ENCODE results near the gene DHRS1.
"Not testable (repeated sequence)": the region's sequence is repeated elsewhere in the genome, so short reads cannot be mapped to it uniquely, and the experiment has no call there.

Gene DHRS1

DNA sequence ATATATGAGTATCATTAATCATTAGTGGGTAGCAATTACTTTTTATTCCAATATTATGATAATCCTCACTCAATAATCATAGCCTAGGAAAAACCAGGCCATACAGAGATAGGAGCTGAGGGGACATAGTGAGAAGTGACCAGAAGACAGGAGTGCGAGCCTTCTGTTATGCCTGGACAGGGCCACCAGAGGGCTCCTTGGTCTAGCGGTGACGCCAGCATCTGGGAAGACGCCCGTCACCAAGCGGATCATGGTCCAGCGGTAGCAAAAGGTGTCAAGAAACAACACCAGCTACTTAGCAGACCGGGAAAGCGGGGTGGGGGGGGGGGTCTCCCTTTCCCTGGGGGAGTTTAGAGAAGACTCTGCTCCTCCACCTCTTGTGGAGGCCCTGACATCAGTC lies 28.3 kb upstream of the DHRS1 start:
- not testable (repeated sequence) for DNase-seq (ENCODE audit: low read depth in 2 of 2)

DNA sequence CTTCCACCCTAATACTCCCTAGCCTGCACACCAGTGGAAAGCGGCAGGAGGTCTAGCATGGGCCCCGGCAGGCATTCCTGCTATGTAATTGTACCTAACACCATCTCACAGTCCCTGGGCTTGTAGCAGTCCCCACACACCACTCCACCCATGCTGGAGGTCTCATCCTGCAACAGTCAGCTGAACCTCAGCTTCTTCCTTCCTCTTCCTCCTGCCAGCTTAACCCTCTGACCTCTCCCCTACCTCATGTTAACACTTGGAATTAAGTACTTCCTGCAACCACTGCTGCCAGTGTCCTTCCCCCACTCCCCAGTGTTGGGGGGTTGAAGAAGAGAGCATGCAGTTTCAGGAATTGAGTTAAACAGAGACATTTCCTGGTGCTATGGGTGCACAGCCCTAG lies 27.7 kb upstream of the DHRS1 start:
- no peak for DNase-seq (ENCODE audit: low read depth in 2 of 2)

DNA sequence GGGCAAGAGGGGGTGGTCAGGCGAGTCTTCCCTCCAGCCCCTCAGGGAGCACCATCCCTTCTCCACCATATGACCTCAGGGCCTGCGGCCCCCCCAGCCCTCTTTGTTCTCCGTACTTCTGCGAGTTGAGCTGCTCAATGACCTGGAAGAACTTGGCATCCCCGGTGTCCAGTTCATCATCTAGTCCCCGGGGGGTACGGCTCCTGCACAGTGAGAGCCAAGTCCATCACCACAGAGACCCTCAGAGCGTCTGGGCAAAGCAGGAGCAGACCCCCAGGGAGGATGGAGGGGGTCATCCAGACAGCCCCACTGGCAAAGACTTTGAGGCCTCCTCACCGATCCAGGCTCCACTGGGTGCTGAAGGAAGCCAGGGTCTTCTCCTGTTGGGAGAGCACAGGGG lies 26.4 kb upstream of the DHRS1 start:
- DNase-seq (ENCODE audit: low read depth in 2 of 2), result no peak

DNA sequence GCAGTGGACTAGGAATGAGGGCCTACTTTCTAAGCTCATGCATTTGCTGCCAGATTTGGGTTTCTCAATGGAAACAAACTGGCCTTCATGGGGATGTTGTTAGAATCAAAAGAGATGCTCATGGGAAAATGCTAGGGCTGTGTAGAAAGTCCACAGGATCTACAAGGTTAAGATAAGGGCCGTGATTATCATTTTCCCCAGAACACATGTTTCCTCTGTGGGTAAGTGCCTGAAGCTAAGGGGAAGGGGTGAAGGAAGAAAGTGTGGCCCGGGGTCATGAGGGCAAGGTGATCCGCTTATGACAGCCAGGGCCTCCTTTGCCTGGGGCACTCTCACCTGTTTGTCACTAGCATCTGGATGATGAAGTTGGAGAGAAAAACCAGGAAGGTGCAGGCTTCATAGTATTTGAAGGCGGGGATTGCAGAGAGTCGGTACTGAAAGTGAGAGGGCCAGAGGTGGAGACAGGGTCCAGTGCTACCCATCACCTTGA lies 25.5 kb upstream of the DHRS1 start:
- no peak for DNase-seq (ENCODE audit: low read depth in 2 of 2)

DNA sequence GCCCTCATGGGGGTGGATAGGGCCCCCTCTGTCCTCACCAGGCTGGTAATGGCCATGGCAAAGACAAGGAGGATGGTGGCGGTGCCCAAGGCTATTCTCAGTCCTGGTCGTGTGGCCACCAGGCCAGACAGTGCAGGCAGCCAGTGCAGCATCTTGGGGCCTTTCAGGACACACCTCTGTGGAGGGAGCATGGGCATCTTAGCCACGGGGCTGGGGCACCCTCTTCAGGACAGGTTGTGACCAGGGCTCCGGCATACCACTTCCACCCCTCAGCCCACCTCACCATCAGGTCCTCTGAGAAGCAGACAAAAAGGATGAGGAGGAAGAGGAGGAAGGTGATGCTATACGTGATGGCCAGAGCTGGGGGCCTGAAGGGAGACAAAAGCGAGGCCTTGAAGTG lies 24.4 kb upstream of the DHRS1 start:
- DNase-seq (ENCODE audit: low read depth in 2 of 2), result no peak

DNA sequence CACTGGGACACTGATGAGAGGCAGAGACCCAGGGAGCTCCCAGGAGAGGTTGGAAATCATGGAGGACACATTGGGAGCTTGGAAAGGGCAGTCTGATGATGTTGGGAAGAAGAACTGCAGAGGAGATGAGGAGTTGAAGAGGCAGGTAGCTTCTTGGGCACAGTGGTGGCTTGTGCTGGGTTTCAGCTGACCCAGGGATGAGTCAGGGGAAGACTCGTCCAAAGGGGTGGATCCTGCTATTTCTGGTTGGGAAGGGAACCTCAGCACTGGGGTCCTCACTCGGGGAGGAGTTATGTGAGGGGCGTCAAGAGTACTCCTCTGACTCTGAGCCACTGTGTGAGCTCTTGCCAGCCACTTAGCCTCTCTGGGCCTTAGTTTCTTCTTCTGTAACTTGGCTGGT lies 23.8 kb upstream of the DHRS1 start:
- DNase-seq (ENCODE audit: low read depth in 2 of 2), result no peak

DNA sequence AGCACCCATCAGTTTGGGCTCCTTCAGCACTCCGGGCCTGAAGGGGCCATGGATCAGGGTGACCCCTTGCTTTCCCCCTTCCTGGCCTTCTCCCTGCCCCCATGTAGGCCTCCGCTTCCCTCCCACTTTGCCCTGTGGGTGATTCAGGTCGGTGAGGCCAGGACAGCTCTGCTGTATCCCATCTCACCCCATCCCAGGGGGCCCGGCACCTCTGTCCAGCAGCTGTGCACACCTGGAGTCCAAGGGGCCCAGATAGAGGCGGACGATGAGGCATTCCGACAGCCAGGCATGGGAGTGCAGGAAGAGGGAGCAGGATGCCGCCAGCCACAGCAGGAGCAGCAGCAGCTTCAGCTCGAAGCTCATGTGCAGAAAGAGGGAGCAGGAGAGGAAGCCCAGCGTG lies 23.1 kb upstream of the DHRS1 start:
- DNase-seq (ENCODE audit: low read depth in 2 of 2), result no peak

DNA sequence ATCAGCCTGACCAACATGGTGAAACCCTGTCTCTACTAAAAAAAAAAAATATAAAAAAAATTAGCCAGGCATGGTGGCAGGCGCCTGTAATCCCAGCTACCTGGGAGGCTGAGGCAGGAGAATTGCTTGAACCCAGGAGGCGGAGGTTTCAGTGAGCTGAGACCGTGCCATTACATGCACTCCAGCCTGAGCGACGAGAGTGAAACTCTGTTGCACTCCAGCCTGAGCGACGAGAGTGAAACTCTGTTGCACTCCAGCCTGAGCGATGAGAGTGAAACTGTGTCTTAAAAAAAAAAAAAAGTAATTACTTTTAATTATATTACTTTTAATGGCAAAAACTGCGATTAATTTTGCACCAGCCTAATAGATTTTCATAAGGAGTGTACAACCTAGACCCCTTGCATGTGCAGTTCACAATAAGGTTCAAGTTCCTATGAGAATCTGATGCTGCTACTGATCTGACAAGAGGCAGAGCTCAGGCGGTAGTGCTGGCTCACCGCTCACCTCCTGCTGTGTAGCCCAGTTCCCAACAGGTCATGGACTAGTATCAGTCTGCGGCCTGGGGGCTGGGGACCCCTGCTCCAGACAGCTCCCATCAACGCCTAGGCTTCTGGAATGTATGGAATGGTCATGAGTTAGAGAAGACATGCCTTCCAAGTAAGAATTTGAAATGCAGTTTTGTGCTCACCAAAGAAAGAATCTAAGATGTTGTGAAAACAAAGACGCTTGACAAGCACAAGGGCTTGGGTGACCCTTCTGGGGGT lies 21.8 kb upstream of the DHRS1 start:
- DNase-seq (ENCODE audit: low read depth in 2 of 2), result no peak

DNA sequence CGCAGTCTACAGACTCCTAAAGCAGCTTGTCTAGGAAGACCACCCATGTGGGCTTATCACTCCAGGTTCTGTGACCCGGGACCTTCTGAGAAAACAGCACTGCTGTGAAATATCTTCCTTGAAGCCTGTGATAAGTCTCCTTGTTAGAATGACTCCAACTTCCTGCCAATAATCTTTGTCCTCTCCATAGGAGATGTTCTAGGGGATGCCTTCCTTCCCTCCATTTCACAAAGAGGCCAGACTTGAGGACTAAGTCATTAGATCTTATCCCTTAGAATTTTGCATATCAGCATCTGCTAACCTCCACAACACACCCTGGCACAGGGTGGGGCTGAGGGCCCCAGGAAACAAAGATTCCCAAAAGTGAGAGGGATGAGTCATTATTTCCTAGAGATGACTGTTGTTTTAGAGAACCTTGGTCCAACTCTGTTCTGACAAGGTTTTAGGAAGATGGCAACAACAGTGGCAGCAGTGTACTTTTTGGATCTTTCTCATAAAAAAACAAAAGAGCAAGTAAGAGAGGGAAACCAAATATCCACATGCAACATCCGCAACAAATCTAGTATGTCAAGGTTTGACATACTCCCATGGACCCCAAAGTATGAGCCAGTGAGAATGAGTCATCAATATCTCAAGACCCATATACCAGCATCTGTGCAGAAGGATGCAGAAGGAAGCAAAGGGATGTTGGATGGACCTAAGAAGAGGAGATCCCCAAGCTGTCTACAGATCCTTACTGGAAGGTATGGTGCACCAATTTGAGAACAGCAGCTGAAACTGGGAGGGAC lies 17.8 kb upstream of the DHRS1 start:
- DNase-seq (ENCODE audit: low read depth in 2 of 2), result no peak

DNA sequence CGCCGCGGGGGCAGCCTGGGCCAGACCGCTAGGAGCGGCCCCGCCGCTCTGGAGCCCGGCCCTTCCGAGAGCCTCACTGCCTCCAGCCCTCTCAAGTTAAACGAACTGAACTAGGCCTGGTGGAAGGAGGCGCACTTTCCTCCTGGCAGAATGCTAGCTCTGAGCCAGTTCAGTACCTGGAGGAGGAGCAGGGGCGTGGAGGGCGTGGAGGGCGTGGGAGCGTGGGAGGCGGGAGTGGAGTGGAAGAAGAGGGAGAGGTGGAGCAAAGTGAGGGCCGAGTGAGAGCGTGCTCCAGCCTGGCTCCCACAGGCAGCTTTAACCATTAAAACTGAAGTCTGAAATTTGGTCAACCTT lies 17.0 kb upstream of the DHRS1 start:
- no peak for DNase-seq (ENCODE audit: low read depth in 2 of 2)

DNA sequence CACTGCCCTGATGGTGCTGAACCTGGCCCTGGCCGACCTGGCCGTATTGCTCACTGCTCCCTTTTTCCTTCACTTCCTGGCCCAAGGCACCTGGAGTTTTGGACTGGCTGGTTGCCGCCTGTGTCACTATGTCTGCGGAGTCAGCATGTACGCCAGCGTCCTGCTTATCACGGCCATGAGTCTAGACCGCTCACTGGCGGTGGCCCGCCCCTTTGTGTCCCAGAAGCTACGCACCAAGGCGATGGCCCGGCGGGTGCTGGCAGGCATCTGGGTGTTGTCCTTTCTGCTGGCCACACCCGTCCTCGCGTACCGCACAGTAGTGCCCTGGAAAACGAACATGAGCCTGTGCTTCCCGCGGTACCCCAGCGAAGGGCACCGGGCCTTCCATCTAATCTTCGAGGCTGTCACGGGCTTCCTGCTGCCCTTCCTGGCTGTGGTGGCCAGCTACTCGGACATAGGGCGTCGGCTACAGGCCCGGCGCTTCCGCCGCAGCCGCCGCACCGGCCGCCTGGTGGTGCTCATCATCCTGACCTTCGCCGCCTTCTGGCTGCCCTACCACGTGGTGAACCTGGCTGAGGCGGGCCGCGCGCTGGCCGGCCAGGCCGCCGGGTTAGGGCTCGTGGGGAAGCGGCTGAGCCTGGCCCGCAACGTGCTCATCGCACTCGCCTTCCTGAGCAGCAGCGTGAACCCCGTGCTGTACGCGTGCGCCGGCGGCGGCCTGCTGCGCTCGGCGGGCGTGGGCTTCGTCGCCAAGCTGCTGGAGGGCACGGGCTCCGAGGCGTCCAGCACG lies 16.4 kb upstream of the DHRS1 start:
- DNase-seq (ENCODE audit: low read depth in 2 of 2), result no peak

DNA sequence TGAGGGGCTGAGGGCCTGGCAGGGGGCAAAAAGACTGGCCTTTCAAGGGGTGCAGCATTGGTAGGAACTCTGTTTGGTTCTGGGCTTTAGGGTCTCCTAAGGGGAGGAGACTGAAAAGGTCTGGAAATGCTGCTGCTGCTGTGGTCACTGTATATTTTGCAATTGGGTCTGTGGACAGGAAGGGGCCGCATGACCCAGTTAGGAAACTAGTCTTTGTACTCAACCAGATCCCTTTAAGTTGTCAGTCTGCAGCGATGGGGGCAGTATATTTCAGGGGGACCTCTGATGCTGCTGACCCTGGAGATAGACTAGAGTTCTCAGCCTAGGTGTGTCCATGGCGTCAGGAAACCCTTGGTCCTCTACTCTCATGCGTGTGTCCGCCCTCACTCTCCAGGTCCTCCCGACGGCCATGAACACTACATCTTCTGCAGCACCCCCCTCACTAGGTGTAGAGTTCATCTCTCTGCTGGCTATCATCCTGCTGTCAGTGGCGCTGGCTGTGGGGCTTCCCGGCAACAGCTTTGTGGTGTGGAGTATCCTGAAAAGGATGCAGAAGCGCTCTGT lies 15.7 kb upstream of the DHRS1 start:
- no peak for DNase-seq (ENCODE audit: low read depth in 2 of 2)

DNA sequence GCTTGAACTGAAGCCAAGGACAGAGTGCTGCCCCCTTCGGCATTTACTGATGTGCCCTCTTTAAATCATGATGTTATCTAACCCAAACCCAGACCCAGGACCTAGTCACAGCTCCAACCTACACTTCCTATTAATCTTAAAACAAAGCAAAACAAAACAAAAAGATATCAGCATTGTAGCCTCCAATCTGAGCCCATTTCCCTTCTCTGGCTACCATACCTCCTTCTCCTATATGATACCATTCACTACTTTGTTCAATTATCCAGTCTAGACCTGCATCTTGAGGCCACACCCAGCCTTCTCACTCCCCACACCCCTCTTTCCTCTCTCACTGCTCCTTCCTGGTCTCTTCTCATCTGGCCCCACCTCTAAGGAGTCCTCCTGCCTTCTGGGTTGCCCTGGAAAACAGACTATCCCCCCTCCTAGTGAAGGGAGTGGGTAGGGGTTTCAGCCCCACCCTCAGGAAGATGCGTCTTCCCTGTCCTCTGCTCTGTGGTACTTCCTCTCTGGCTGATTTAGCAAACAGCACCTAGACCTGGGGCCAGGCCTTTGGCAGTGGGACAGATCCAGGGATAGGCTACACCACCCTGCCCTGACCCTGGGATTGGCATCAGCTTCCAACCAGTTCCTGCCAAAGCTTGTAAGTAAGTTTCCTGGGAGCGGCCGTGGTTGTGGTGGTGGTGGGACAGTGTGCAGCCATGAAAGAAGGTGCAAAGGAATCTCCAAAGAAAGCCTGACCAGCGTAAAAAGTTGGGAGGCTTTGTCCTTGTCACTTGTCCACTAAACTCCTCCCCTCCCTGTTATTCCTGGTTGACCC lies 15.0 kb upstream of the DHRS1 start:
- no peak for DNase-seq (ENCODE audit: low read depth in 2 of 2)

DNA sequence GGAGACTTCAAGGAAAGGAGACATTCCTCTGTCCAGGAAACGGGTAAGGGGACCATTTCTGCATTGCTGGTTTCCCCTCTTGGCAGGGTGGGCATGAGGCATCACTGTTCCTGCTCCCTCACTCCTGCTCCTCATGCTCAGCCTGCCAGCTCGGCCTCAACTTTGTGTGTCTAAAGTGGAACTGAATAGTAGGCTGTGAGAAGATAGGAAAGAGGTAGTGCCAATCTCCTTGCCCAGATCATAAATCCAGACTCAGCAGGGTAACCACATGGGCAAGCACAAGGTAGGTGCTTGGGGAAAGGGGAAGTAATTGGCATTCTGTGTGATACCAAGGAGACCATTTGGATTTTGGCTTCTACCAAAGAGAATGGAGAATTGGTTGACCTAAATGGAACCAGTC lies 14.3 kb upstream of the DHRS1 start:
- DNase-seq (ENCODE audit: low read depth in 2 of 2), result no peak

DNA sequence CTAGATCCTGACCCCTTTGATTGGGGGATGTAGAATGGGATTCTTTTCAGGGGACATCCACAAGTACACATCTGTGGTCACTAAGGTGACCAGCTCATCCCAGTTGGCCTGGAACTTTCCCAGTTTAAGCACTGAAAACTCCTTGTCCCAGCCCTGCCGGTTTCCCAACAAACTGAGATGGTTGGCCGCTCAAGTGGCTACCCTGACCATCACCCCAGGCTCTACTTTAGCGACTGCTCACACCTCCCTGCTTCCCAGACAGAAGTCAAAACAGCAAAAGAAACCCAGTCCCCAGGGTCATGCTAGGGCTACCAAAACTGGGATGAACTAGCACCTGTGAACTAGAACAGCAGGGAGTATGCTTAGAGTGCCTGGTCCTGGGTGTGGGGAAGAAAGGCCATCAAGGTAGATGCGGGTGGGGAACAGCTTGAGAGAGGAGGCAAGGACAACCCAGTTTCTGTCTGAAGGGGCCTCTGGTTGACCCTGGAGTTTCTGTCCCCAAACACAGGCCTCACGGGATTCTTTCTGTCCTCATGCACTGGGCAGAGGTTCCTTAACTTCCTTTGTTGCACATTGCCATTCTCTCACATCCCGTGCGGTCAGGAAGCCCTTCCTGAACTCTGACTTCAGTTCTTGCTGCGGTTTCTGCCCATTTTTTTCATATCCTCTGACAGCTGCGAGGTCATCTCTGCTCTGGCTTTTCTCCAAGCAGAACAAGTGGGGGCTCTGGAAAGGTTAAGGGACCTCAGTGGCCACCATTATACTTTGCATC lies 13.3 kb upstream of the DHRS1 start:
- no peak for DNase-seq (ENCODE audit: low read depth in 2 of 2)

DNA sequence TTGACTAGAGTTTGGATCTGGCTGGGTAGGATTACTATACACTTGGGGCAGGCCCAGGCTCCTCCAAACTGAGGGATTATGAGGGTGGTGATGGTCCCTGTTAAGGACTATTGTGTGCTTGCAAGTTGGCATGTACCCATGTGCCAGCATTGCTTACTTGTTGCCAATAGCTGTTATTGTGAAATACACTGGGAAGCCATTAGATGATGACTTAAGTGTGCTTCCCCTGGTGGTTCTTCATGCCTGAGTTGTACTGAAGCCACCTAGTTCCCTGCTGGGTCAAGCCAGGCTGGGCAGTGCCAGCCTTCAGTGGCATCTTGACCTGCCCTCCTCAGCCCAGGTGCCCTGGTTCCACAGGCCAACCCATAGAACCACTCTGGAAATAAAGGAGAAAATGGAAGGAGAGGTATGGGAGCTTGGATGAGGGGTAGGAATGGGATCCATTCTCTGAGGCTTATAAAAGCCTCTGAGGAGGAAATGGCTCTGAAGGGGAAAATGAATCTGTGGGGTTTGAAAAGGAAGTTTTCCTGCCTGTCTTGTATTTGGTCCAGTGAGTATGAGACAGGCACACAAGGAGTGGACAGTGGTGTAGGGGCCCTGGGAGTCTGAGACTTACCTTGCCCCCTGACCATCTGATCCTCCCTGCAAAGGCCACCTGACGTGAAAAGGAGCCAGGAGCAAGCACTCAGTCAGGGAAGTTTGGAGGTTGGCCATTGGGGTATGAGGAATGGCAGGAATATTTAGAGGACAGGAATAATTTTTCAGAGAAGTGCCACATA lies 12.4 kb upstream of the DHRS1 start:
- no peak for DNase-seq (ENCODE audit: low read depth in 2 of 2)

DNA sequence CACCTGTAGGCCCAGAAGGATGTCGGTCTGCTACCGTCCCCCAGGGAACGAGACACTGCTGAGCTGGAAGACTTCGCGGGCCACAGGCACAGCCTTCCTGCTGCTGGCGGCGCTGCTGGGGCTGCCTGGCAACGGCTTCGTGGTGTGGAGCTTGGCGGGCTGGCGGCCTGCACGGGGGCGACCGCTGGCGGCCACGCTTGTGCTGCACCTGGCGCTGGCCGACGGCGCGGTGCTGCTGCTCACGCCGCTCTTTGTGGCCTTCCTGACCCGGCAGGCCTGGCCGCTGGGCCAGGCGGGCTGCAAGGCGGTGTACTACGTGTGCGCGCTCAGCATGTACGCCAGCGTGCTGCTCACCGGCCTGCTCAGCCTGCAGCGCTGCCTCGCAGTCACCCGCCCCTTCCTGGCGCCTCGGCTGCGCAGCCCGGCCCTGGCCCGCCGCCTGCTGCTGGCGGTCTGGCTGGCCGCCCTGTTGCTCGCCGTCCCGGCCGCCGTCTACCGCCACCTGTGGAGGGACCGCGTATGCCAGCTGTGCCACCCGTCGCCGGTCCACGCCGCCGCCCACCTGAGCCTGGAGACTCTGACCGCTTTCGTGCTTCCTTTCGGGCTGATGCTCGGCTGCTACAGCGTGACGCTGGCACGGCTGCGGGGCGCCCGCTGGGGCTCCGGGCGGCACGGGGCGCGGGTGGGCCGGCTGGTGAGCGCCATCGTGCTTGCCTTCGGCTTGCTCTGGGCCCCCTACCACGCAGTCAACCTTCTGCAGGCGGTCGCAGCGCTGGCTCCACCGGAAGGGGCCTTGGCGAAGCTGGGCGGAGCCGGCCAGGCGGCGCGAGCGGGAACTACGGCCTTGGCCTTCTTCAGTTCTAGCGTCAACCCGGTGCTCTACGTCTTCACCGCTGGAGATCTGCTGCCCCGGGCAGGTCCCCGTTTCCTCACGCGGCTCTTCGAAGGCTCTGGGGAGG lies 11.3 kb upstream of the DHRS1 start, which contains the start of gene LTB4R:
LTB4R (plus strand) TSS at position 857 of the 959 bp plus-strand sequence. CDS start 4,150 bp downstream, outside the sequence.
- DNase-seq (ENCODE audit: low read depth in 2 of 2), result peak in 1 of 2 donors; percentile 44

DNA sequence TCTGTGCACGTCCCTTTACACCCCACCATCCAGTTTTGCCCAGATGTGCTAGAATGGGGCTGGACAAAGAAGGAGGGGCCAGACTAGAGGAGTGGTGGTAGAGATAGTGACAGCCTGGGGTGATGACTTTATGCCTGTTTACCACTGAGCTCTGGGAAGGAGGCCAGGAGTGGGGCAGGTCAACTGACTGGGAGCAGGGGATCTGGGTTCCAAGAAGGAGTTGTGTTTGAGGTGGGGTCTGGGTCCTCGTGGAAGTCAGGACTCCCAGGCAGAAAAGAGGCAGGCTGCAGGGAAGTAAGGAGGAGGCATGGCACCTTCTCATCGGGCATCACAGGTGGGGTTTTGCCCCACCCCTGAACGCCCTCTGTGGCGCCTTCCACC lies 10.7 kb upstream of the DHRS1 start:
- no peak for DNase-seq (ENCODE audit: low read depth in 2 of 2)

All from stimulated activated CD4-positive, alpha-beta T cell treated with anti-CD3 and anti-CD28 coated beads, Interleukin-15, amount 100 ng/mL, for 48 hours (primary cell).